K562 (cell line): Measurements from ENCODE around the gene LRRC74B. TPM values are rescaled to one million over a fixed set of nuclear protein-coding genes. Genes with fewer than 3 reads are reported as not detected.
A peak's percentile ranks its signal among the peaks of the same experiment; 100 is the strongest.

Experiments used
- CREB3 ChIP-seq: fragments of 450-650 bp; conservative IDR thresholded peaks from 2 replicates; pipeline ENCODE4 v1.6.1; 2016; ENCODE audit warnings: missing genetic modification characterization, low read depth, mild to moderate bottlenecking, missing compliant biosample characterization, moderate library complexity
- DNMT1 ChIP-seq: fragments of 450-650 bp; IDR thresholded peaks from 2 replicates; pipeline ENCODE4 v1.6.1; 2016; ENCODE audit warnings: antibody characterized with exemption, mild to moderate bottlenecking
- ELF1 ChIP-seq: fragments of 200-800 bp; sonication (Bioruptor generic); IDR thresholded peaks from 2 replicates; pipeline ENCODE4 v1.6.1; 2016; ENCODE audit warnings: missing genetic modification characterization, missing compliant biosample characterization
- ETS1 ChIP-seq: conservative IDR thresholded peaks from 2 replicates; pipeline ENCODE4 v1.6.1; 2011; ENCODE audit warnings: low read depth, mild to moderate bottlenecking, low read length; ENCODE audit not compliant: control insufficient read depth
- FOSL1 ChIP-seq: fragments of 200-800 bp; sonication (Bioruptor generic); conservative IDR thresholded peaks from 2 replicates; pipeline ENCODE4 v1.6.1; 2016; ENCODE audit warnings: missing genetic modification characterization, missing compliant biosample characterization
- KLF10 ChIP-seq: fragments of 250-450 bp; sonication (Bioruptor Pico); IDR thresholded peaks from 2 replicates; pipeline ENCODE4 v1.6.1; 2021; ENCODE audit warnings: matching md5 sums
- MAFF ChIP-seq: IDR thresholded peaks from 2 replicates; pipeline ENCODE4 v1.6.1; 2012; ENCODE audit warnings: low read length, improper control_type of control experiment
- MAZ ChIP-seq, 2 experiments: fragments of 450-650 bp in 1 of 2; sonication (generic) in 1 of 2; formaldehyde crosslinking; IDR thresholded peaks in 1 of 2; conservative IDR thresholded peaks in 1 of 2; 2 replicates each; pipeline versions ENCODE4 v1.4.0 to v1.5.0; 2020; ENCODE audit warnings: mild to moderate bottlenecking in 1 of 2, missing genetic modification reagents in 1 of 2
- NCOA4 ChIP-seq: fragments of 450-650 bp; IDR thresholded peaks from 2 replicates; pipeline ENCODE4 v1.6.1; 2018; ENCODE audit warnings: mild to moderate bottlenecking; ENCODE audit not compliant: partially characterized antibody
- NR4A1 ChIP-seq, 2 experiments: fragments of 250-450 bp in 1 of 2; fragments of 450-650 bp in 1 of 2; sonication (Bioruptor Pico) in 1 of 2; IDR thresholded peaks; 2 replicates each; pipeline versions ENCODE4 v1.4.0 to v1.6.1; 2016 to 2020; ENCODE audit warnings: mild to moderate bottlenecking in 2 of 2, missing compliant biosample characterization in 1 of 2, missing genetic modification characterization in 1 of 2, moderate library complexity in 1 of 2
- PHB2 ChIP-seq: fragments of 450-650 bp; IDR thresholded peaks from 2 replicates; pipeline ENCODE4 v1.6.1; 2017; ENCODE audit warnings: low read depth
- RBM15 ChIP-seq: fragments of 200-400 bp; formaldehyde crosslinking; IDR thresholded peaks from 2 replicates; pipeline ENCODE4 v1.6.1; 2018; ENCODE audit warnings: mild to moderate bottlenecking, low read length, moderate library complexity; ENCODE audit not compliant: insufficient read depth
- TFAM ChIP-seq: fragments of 250-450 bp; sonication (Bioruptor Pico); conservative IDR thresholded peaks from 2 replicates; pipeline ENCODE4 v1.5.0; 2021; ENCODE audit warnings: mild to moderate bottlenecking, moderate library complexity
- USF2 ChIP-seq: sonication (generic); formaldehyde crosslinking; IDR thresholded peaks from 2 replicates; pipeline ENCODE4 v1.5.0; 2020; ENCODE audit warnings: missing genetic modification reagents
- ZNF174 ChIP-seq: fragments of 250-450 bp; sonication (Bioruptor Pico); IDR thresholded peaks from 2 replicates; pipeline ENCODE4 v1.4.0; 2020; ENCODE audit warnings: mild to moderate bottlenecking
- ZNF398 ChIP-seq: fragments of 250-450 bp; sonication (Bioruptor Pico); IDR thresholded peaks from 2 replicates; pipeline ENCODE4 v1.8.0; 2021; ENCODE audit warnings: moderate library complexity, mild to moderate bottlenecking, inconsistent platforms
- ZNF644 ChIP-seq: fragments of 200-800 bp; sonication (Bioruptor generic); IDR thresholded peaks from 2 replicates; pipeline ENCODE4 v1.6.1; 2016; ENCODE audit warnings: low read depth, missing genetic modification characterization, missing compliant biosample characterization
- ZNF764 ChIP-seq: fragments of 250-450 bp; sonication (Bioruptor Pico); IDR thresholded peaks from 2 replicates; pipeline ENCODE4 v1.4.0; 2020; ENCODE audit warnings: low read depth, mild to moderate bottlenecking, moderate library complexity
- polyA plus RNA-seq, 8 experiments: library from polyadenylated mRNA; depleted of rRNA in 4 of 8; stranded (reverse) in 5 of 8; unstranded in 3 of 8; fragments of >200 nt; fragmentation: Nextera tagmentation in 2 of 8; fragmentation: Illumina TruSeq in 1 of 8; extraction: Ambion mirVana in 2 of 8; extraction: Trizol in 1 of 8; gene quantifications; 2 replicates each; pipeline versions ENCODE4 v1.2.1 to v1.2.3, GENCODE V29; 2011 to 2014; ENCODE audit warnings: inconsistent platforms in 1 of 8, missing spikeins in 1 of 8
- total RNA-seq, 7 experiments: library from RNA; depleted of rRNA in 6 of 7; stranded (reverse); fragments of >200 nt in 6 of 7; fragmentation: Illumina TruSeq in 2 of 7; extraction: Trizol in 2 of 7; gene quantifications; 2 replicates each; pipeline versions ENCODE4 v1.2.1 to v1.2.3, GENCODE V29; 2011 to 2021; ENCODE audit warnings: low replicate concordance in 1 of 7

Gene LRRC74B
- total and polyA plus RNA-seq, 9 of the 15 experiments (the other 6 are each of a cell fraction or from before 2014, with no cell fraction given), result not detected

GRCh38 chr22:21041937-21042336, 3.8 kb upstream of the LRRC74B start (continued):
- TF ChIP-seq ZNF644 (tag) (no peak), RBM15 (no peak), ELF1 (tag) (no peak), MAFF (0 out of 2 replicates have a peak, but pooled peaks have one; percentile 25), ZNF764 (no peak), NR4A1 (CRISPR knock-in tag; IDR thresholded peaks at IDR 0.05) (no peak), NR4A1 (tag; IDR thresholded peaks at IDR 0.05) (no peak), ZNF398 (CRISPR knock-in tag) (no peak), FOSL1 (tag) (no peak), NCOA4 (no peak), TFAM (CRISPR knock-in tag) (no peak), DNMT1 (no peak), ETS1 (no peak), USF2 (no peak), MAZ (CRISPR knock-in tag; conservative IDR thresholded peaks at IDR 0.05 in 1 of 2, IDR thresholded peaks at IDR 0.05 in 1 of 2) (no peak), ZNF174 (CRISPR knock-in tag) (no peak), KLF10 (CRISPR knock-in tag) (no peak), PHB2 (no peak), CREB3 (tag) (no peak)
- TF ChIP-seq, all 486 proteins: peak for 7
